ENCODE measurements around the gene ITGA8. TPM values are rescaled to one million over a fixed set of nuclear protein-coding genes. Genes with fewer than 3 reads are reported as not detected.

Gene ITGA8
- total RNA-seq, 2 experiments from 2014 or later, result not detected

DNA sequence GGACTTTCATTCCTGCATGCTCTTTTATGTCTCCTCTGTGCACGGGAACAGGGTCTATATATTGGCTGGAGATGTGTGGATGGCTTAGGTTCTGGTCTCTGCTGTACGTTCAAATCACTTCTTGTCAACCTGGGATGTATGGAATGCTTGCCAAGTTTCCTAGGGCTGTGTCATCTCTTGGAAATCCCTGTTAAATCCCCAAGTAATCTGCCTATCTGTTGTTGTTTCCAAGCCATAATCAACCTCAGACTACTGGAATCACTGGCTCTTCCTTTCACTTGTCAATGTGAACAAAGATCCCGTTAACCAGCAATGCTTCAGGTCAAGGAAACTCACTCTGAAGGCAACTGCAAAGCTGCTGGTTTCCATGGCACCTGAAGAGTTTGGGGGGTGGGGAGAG, 255.3 kb downstream of the ITGA8 start:
- ATAC-seq (ENCODE audit: poor library complexity), result no peak
- no peak overlapping the region for H3K4me3 ChIP-seq (ENCODE audit: low read length)
- H3K9me3 ChIP-seq (ENCODE audit: control insufficient read depth in 1 of 2, insufficient read depth in 1 of 2, low read length in 2 of 2), result peaks cover 3 to 11% of the 10 kb centered on the region in 2 experiments
- Mint-ChIP-seq H3K4me3 (no peak overlapping the region), H3K36me3 (ENCODE audit: low read depth) (no peaks in the 10 kb centered on the region), H3K27ac (no peak overlapping the region), H3K27me3 (peaks cover 43% of the 10 kb centered on the region), H3K9me3 (no peaks in the 10 kb centered on the region), H3K4me1 (ENCODE audit: low read depth) (no peaks in the 10 kb centered on the region)
- intact Hi-C loops (cut with DNase I, micrococcal nuclease), result no loop called here
- no peaks in the 10 kb centered on the region for H3K4me1 ChIP-seq (ENCODE audit: insufficient read depth, low read length)
- ChIA-PET POLR2A (no interaction called here), CTCF (no interaction called here)
- DNase-seq, result no peak
- TF ChIP-seq, protein P1, sequence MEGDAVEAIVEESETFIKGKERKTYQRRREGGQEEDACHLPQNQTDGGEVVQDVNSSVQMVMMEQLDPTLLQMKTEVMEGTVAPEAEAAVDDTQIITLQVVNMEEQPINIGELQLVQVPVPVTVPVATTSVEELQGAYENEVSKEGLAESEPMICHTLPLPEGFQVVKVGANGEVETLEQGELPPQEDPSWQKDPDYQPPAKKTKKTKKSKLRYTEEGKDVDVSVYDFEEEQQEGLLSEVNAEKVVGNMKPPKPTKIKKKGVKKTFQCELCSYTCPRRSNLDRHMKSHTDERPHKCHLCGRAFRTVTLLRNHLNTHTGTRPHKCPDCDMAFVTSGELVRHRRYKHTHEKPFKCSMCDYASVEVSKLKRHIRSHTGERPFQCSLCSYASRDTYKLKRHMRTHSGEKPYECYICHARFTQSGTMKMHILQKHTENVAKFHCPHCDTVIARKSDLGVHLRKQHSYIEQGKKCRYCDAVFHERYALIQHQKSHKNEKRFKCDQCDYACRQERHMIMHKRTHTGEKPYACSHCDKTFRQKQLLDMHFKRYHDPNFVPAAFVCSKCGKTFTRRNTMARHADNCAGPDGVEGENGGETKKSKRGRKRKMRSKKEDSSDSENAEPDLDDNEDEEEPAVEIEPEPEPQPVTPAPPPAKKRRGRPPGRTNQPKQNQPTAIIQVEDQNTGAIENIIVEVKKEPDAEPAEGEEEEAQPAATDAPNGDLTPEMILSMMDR (IDR thresholded peaks at IDR 0.05), result no peak
- no peak overlapping the region for H3K27ac ChIP-seq (ENCODE audit: low read depth in 1 of 2, low read length in 2 of 2)
- H3K36me3 ChIP-seq (ENCODE audit: insufficient read depth, low read length), result no peaks in the 10 kb centered on the region
- peaks cover 4 to 6% of the 10 kb centered on the region in 2 experiments for H3K27me3 ChIP-seq (ENCODE audit: control insufficient read depth in 1 of 2, insufficient read depth in 2 of 2, low read length in 2 of 2)

Other genes with a start within 250 kb of the ITGA8 start
- gene MINDY3, start 140.6 kb upstream of the ITGA8 start, total RNA-seq, result 10 to 100 TPM; 39.8 to 40.6 TPM